Measurements from ENCODE around the gene PPP2R2C. TPM values are rescaled to one million over a fixed set of nuclear protein-coding genes. Genes with fewer than 3 reads are reported as not detected.

PPP2R2C gene
- total and polyA plus RNA-seq, 10 of the 15 experiments (the other 5 are each of a cell fraction or from before 2014, with no cell fraction given): 0.13 to 0.15 TPM; not detected in 8

GRCh38 chr4:6373541-6374410, 98.6 kb downstream of the PPP2R2C start:
- SMC1A ChIA-PET (ENCODE audit: uncharacterized antibody, unreplicated experiment): no interaction called here
- H3K27me3 ChIP-seq (replicated peaks in 1 of 2; ENCODE audit: control insufficient read depth in 2 of 2, insufficient read depth in 2 of 2, low read length in 1 of 2): peaks cover 0 to 1% of the 10 kb centered on the region in 2 experiments; a peak in 3 of 4 replicates
- WGBS (ENCODE audit: insufficient coverage, insufficient replicate concordance, low lambda C conversion rate, missing lambda C conversion rate): 24% methylated on average over 12 of the region's 12 CpGs
- H4K20me1 ChIP-seq (ENCODE audit: control insufficient read depth, insufficient read depth): no peaks in the 10 kb centered on the region
- FAIRE-seq (no peak), ATAC-seq (no peak), DNase-seq (ENCODE audit: low read depth, low spot score) (no peak)
- no peak overlapping the region for H3K27ac ChIP-seq (ENCODE audit: control insufficient read depth, insufficient read depth)
- H3K9ac ChIP-seq (ENCODE audit: control insufficient read depth, insufficient read depth, low read length): no peak overlapping the region
- H3K4me3 ChIP-seq: no peak overlapping the region
- no peak overlapping the region for H3K4me2 ChIP-seq (ENCODE audit: control insufficient read depth, insufficient read depth)
- H3K36me3 ChIP-seq (ENCODE audit: control insufficient read depth in 2 of 2, insufficient read depth in 2 of 2, low read length in 1 of 2): no peaks in the 10 kb centered on the region
- BruUV-seq (replicated peaks): no TSS peak
- H3K9me3 ChIP-seq (replicated peaks; ENCODE audit: control insufficient read depth, insufficient read depth, low read length): no peaks in the 10 kb centered on the region
- H3K79me2 ChIP-seq (ENCODE audit: control insufficient read depth, insufficient read depth, low read length): no peaks in the 10 kb centered on the region
- RAD21 ChIA-PET (ENCODE audit: unreplicated experiment): interaction anchor here (0.6 kb wide), 1 partner anchor 127 kb away, joined by 3 read pairs; no protein-coding TSS in a partner anchor
- no peaks in the 10 kb centered on the region for H3K4me1 ChIP-seq (ENCODE audit: control insufficient read depth, insufficient read depth, low read length)
- in situ Hi-C loops (cut with MboI) (no loop called here), intact Hi-C loops (cut with micrococcal nuclease; ENCODE audit: unreplicated experiment) (no loop called here)
- CTCF ChIA-PET: no interaction called here
- POLR2A ChIA-PET: no interaction called here
- H2AFZ ChIP-seq (ENCODE audit: control insufficient read depth, low read depth, low read length): no peak overlapping the region
- TF ChIP-seq BCL3 (IDR thresholded peaks at IDR 0.05; ENCODE audit: borderline replicate concordance, insufficient read depth, low read depth, low read length, poor library complexity, severe bottlenecking) (no peak), NFYA (IDR thresholded peaks at IDR 0.05; ENCODE audit: borderline replicate concordance, low read depth, low read length) (no peak), CTCF (IDR thresholded peaks at IDR 0.05 in 2 of 3, conservative IDR thresholded peaks at IDR 0.05 in 1 of 3; ENCODE audit: control insufficient read depth in 2 of 3, extremely low read depth in 1 of 3, insufficient read depth in 1 of 3, low read depth in 3 of 3, low read length in 3 of 3) (no peak), SMAD1 (IDR thresholded peaks at IDR 0.05; ENCODE audit: low read depth, partially characterized antibody) (no peak), SUPT20H (IDR thresholded peaks at IDR 0.05; ENCODE audit: borderline replicate concordance, control insufficient read depth, low read depth, low read length) (no peak), MYB (IDR thresholded peaks at IDR 0.05; ENCODE audit: borderline replicate concordance, low read depth, low read length) (no peak), BACH1 (IDR thresholded peaks at IDR 0.05; ENCODE audit: borderline replicate concordance) (no peak), RBBP5 (conservative IDR thresholded peaks at IDR 0.05) (no peak), HSF1 (IDR thresholded peaks at IDR 0.05; ENCODE audit: low read depth, low read length) (no peak), STAT3 (IDR thresholded peaks at IDR 0.05; ENCODE audit: low read depth, low read length) (no peak), RELA (IDR thresholded peaks at IDR 0.05; ENCODE audit: borderline replicate concordance, partially characterized antibody) (no peak), NFXL1 (IDR thresholded peaks at IDR 0.05; ENCODE audit: borderline replicate concordance) (no peak), E2F8 (IDR thresholded peaks at IDR 0.05; ENCODE audit: low read depth, partially characterized antibody) (no peak), MTA2 (IDR thresholded peaks at IDR 0.05; ENCODE audit: low read depth) (no peak), IKZF1 (conservative IDR thresholded peaks at IDR 0.05) (no peak)

Measured in GM12878 (cell line).